T-helper 1 cell (primary cell): ENCODE results near the gene ADAMTS12.

Experiments
- DNase-seq, 5 donors: peaks; one replicate each; pipeline ENCODE4 v3.0.0-alpha.2; 2012 to 2020

ADAMTS12 gene

GRCh38 chr5:33745101-33745770 is 146.6 kb downstream of the ADAMTS12 start:
- DNase-seq: no peak

- no peak for DNase-seq
Measured at GRCh38 chr5:33743099-33743498, 148.7 kb downstream of the ADAMTS12 start.

- no peak for DNase-seq
Measured at GRCh38 chr5:33742181-33742580, 149.6 kb downstream of the ADAMTS12 start.

- no peak for DNase-seq
Measured at GRCh38 chr5:33738967-33739366, 152.8 kb downstream of the ADAMTS12 start.

- no peak for DNase-seq
Measured at GRCh38 chr5:33738097-33738496, 153.7 kb downstream of the ADAMTS12 start.

GRCh38 chr5:33737697-33738096 is 154.1 kb downstream of the ADAMTS12 start:
- DNase-seq: no peak

- no peak for DNase-seq
Measured at GRCh38 chr5:33737284-33737683, 154.5 kb downstream of the ADAMTS12 start.

GRCh38 chr5:33736510-33736909 is 155.3 kb downstream of the ADAMTS12 start:
- DNase-seq: no peak

- DNase-seq: no peak
Measured at GRCh38 chr5:33735072-33735471, 156.7 kb downstream of the ADAMTS12 start.

GRCh38 chr5:33734537-33734936 is 157.3 kb downstream of the ADAMTS12 start:
- no peak for DNase-seq

GRCh38 chr5:33733225-33733624 is 158.6 kb downstream of the ADAMTS12 start:
- DNase-seq: no peak

GRCh38 chr5:33726422-33727165 is 165.2 kb downstream of the ADAMTS12 start:
- no peak for DNase-seq

GRCh38 chr5:33725806-33726205 is 166.0 kb downstream of the ADAMTS12 start:
- DNase-seq: no peak

GRCh38 chr5:33721491-33722200 is 170.1 kb downstream of the ADAMTS12 start:
- no peak for DNase-seq

- DNase-seq: no peak
Measured at GRCh38 chr5:33720176-33720575, 171.6 kb downstream of the ADAMTS12 start.

- DNase-seq: no peak
Measured at GRCh38 chr5:33719769-33720168, 172.0 kb downstream of the ADAMTS12 start.

GRCh38 chr5:33715661-33716060 is 176.1 kb downstream of the ADAMTS12 start:
- no peak for DNase-seq

- DNase-seq: peak in 1 of 5 donors; percentile 6
Measured at GRCh38 chr5:33713136-33713765, 178.5 kb downstream of the ADAMTS12 start.

- DNase-seq: no peak
Measured at GRCh38 chr5:33712664-33713063, 179.1 kb downstream of the ADAMTS12 start.

GRCh38 chr5:33711094-33711679 is 180.6 kb downstream of the ADAMTS12 start:
- no peak for DNase-seq

- no peak for DNase-seq
Measured at GRCh38 chr5:33702867-33703266, 188.9 kb downstream of the ADAMTS12 start.

GRCh38 chr5:33701951-33702350 is 189.8 kb downstream of the ADAMTS12 start:
- no peak for DNase-seq

- DNase-seq: no peak
Measured at GRCh38 chr5:33701251-33701650, 190.5 kb downstream of the ADAMTS12 start.
